K562 (cell line): ENCODE results near the gene LBP. TPM values are rescaled to one million over a fixed set of nuclear protein-coding genes. Genes with fewer than 3 reads are reported as not detected.

Source experiments
- ADNP ChIP-seq: fragments of 200-800 bp; sonication (Bioruptor generic); IDR thresholded peaks from 2 replicates; pipeline ENCODE4 v1.6.1; 2016; ENCODE audit warnings: missing genetic modification characterization, missing compliant biosample characterization
- CEBPG ChIP-seq, 3 experiments: fragments of 200-800 bp in 1 of 3; sonication (Bioruptor generic) in 1 of 3; sonication (generic) in 1 of 3; formaldehyde crosslinking in 1 of 3; IDR thresholded peaks in 2 of 3; conservative IDR thresholded peaks in 1 of 3; 2 replicates each; pipeline versions ENCODE4 v1.6.1 to v1.8.0; 2016 to 2022; ENCODE audit warnings: missing compliant biosample characterization in 2 of 3, missing genetic modification characterization in 2 of 3, mild to moderate bottlenecking in 1 of 3, missing genetic modification reagents in 1 of 3
- ETV1 ChIP-seq: fragments of 450-650 bp; conservative IDR thresholded peaks from 2 replicates; pipeline ENCODE4 v1.6.1; 2016; ENCODE audit warnings: missing genetic modification characterization, control low read depth, low read depth, missing compliant biosample characterization
- HOMEZ ChIP-seq: fragments of 250-450 bp; sonication (Bioruptor Pico); IDR thresholded peaks from 2 replicates; pipeline ENCODE4 v1.4.0; 2020; ENCODE audit warnings: mild to moderate bottlenecking, moderate library complexity
- ILF3 ChIP-seq: fragments of 450-650 bp; IDR thresholded peaks from 2 replicates; pipeline ENCODE4 v1.6.1; 2018; ENCODE audit warnings: antibody characterized with exemption, mild to moderate bottlenecking, moderate library complexity, borderline replicate concordance
- MYNN ChIP-seq, 2 experiments: sonication (generic); formaldehyde crosslinking in 1 of 2; IDR thresholded peaks; 2 replicates each; pipeline versions ENCODE4 v1.5.0 to v1.6.1; 2016 to 2020; ENCODE audit warnings: antibody characterized with exemption in 1 of 2, missing genetic modification reagents in 1 of 2
- NELFE ChIP-seq: IDR thresholded peaks from 2 replicates; pipeline ENCODE4 v1.6.1; 2011; ENCODE audit warnings: mild to moderate bottlenecking; ENCODE audit not compliant: insufficient read depth, insufficient read length
- NONO ChIP-seq, 2 experiments: fragments of 200-400 bp in 1 of 2; fragments of 450-650 bp in 1 of 2; formaldehyde crosslinking in 1 of 2; IDR thresholded peaks; 2 replicates each; pipeline ENCODE4 v1.6.1; 2017; ENCODE audit warnings: low read depth in 2 of 2, mild to moderate bottlenecking in 2 of 2, moderate library complexity in 2 of 2, low read length in 1 of 2
- PTRF ChIP-seq: fragments of 450-650 bp; IDR thresholded peaks from 2 replicates; pipeline ENCODE4 v1.6.1; 2016; ENCODE audit warnings: mild to moderate bottlenecking, missing genetic modification characterization, missing compliant biosample characterization
- RBFOX2 ChIP-seq: fragments of 200-400 bp; formaldehyde crosslinking; IDR thresholded peaks from 2 replicates; pipeline ENCODE4 v1.6.1; 2017; ENCODE audit warnings: low read depth, mild to moderate bottlenecking, low read length, moderate library complexity
- SMARCB1 ChIP-seq: IDR thresholded peaks from 2 replicates; pipeline ENCODE4 v1.6.1; 2011; ENCODE audit warnings: improper control_type of control experiment, low read depth; ENCODE audit not compliant: insufficient read length
- SUPT5H ChIP-seq: fragments of 450-650 bp; IDR thresholded peaks from 2 replicates; pipeline ENCODE4 v1.6.1; 2016
- TCF7 ChIP-seq: sonication (generic); IDR thresholded peaks from 2 replicates; pipeline ENCODE4 v1.6.1; 2016; ENCODE audit warnings: antibody characterized with exemption, borderline replicate concordance
- THRA ChIP-seq: fragments of 450-650 bp; IDR thresholded peaks from 2 replicates; pipeline ENCODE4 v1.6.1; 2017; ENCODE audit warnings: mild to moderate bottlenecking, moderate library complexity
- U2AF2 ChIP-seq: fragments of 200-400 bp; formaldehyde crosslinking; optimal IDR thresholded peaks from 2 replicates; pipeline ENCODE3; 2017; ENCODE audit warnings: low read depth, mild to moderate bottlenecking, low read length
- ZBTB1 ChIP-seq: sonication (generic); formaldehyde crosslinking; IDR thresholded peaks from 2 replicates; pipeline ENCODE4 v1.8.1; 2023; ENCODE audit warnings: missing genetic modification reagents, low read depth, mild to moderate bottlenecking, borderline replicate concordance
- ZBTB7A ChIP-seq: IDR thresholded peaks from 2 replicates; pipeline ENCODE4 v1.6.1; 2011; ENCODE audit warnings: low read depth, mild to moderate bottlenecking, low read length, moderate library complexity, borderline replicate concordance; ENCODE audit not compliant: control insufficient read depth
- polyA plus RNA-seq, 8 experiments: library from polyadenylated mRNA; depleted of rRNA in 4 of 8; stranded (reverse) in 5 of 8; unstranded in 3 of 8; fragments of >200 nt; fragmentation: Nextera tagmentation in 2 of 8; fragmentation: Illumina TruSeq in 1 of 8; extraction: Ambion mirVana in 2 of 8; extraction: Trizol in 1 of 8; gene quantifications; 2 replicates each; pipeline versions ENCODE4 v1.2.1 to v1.2.3, GENCODE V29; 2011 to 2014; ENCODE audit warnings: inconsistent platforms in 1 of 8, missing spikeins in 1 of 8
- total RNA-seq, 7 experiments: library from RNA; depleted of rRNA in 6 of 7; stranded (reverse); fragments of >200 nt in 6 of 7; fragmentation: Illumina TruSeq in 2 of 7; extraction: Trizol in 2 of 7; gene quantifications; 2 replicates each; pipeline versions ENCODE4 v1.2.1 to v1.2.3, GENCODE V29; 2011 to 2021; ENCODE audit warnings: low replicate concordance in 1 of 7
- TF ChIP-seq, protein P1 (sequence below): fragments of 250-450 bp; sonication (Bioruptor Pico); IDR thresholded peaks from 2 replicates; pipeline ENCODE4 v1.8.0; 2022; ENCODE audit warnings: inconsistent platforms, mild to moderate bottlenecking, moderate library complexity, borderline replicate concordance
- TF ChIP-seq, protein P2 (sequence below): fragments of 450-650 bp; IDR thresholded peaks from 2 replicates; pipeline ENCODE4 v1.6.1; 2017; ENCODE audit warnings: antibody characterized with exemption

The LBP gene
- total and polyA plus RNA-seq, 9 of the 15 experiments (the other 6 are each of a cell fraction or from before 2014, with no cell fraction given) = 0.06 to 0.31 (median 0.09) TPM; not detected in 3

- TF ChIP-seq THRA (no peak), CEBPG (CRISPR knock-in tag; IDR thresholded peaks at IDR 0.05) (no peak), CEBPG (tag; conservative IDR thresholded peaks at IDR 0.05 in 1 of 2, IDR thresholded peaks at IDR 0.05 in 1 of 2) (no peak), U2AF2 (no peak), ILF3 (no peak), SUPT5H (no peak), MYNN (IDR thresholded peaks at IDR 0.05) (0 out of 2 replicates have a peak, but pooled peaks have one; percentile 18), MYNN (CRISPR knock-in tag; IDR thresholded peaks at IDR 0.05) (no peak), ETV1 (tag) (peak; percentile 61), ZBTB7A (no peak), PTRF (tag) (no peak), TCF7 (no peak), SMARCB1 (no peak), RBFOX2 (no peak), HOMEZ (CRISPR knock-in tag) (no peak), ADNP (tag) (0 out of 2 replicates have a peak, but pooled peaks have one; percentile 28), NONO (IDR thresholded peaks at IDR 0.05; ENCODE audit: low read depth in 2 of 2, low read length in 1 of 2) (no peak), ZBTB1 (CRISPR knock-in tag) (no peak), NELFE (no peak)
- TF ChIP-seq, protein P1, sequence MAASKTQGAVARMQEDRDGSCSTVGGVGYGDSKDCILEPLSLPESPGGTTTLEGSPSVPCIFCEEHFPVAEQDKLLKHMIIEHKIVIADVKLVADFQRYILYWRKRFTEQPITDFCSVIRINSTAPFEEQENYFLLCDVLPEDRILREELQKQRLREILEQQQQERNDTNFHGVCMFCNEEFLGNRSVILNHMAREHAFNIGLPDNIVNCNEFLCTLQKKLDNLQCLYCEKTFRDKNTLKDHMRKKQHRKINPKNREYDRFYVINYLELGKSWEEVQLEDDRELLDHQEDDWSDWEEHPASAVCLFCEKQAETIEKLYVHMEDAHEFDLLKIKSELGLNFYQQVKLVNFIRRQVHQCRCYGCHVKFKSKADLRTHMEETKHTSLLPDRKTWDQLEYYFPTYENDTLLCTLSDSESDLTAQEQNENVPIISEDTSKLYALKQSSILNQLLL (CRISPR knock-in tag) = no peak
- TF ChIP-seq, protein P2, sequence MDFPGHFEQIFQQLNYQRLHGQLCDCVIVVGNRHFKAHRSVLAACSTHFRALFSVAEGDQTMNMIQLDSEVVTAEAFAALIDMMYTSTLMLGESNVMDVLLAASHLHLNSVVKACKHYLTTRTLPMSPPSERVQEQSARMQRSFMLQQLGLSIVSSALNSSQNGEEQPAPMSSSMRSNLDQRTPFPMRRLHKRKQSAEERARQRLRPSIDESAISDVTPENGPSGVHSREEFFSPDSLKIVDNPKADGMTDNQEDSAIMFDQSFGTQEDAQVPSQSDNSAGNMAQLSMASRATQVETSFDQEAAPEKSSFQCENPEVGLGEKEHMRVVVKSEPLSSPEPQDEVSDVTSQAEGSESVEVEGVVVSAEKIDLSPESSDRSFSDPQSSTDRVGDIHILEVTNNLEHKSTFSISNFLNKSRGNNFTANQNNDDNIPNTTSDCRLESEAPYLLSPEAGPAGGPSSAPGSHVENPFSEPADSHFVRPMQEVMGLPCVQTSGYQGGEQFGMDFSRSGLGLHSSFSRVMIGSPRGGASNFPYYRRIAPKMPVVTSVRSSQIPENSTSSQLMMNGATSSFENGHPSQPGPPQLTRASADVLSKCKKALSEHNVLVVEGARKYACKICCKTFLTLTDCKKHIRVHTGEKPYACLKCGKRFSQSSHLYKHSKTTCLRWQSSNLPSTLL = no peak
Observed at GRCh38 chr20:38357653-38358207, 11.4 kb downstream of the LBP start (continued).
